G401.6 (cell line): ENCODE data around the gene ZFY.
"Not testable (repeated sequence)": the region's sequence is repeated elsewhere in the genome, so short reads cannot be mapped to it uniquely, and the experiment has no call there.

Experiments used
- FAIRE-seq: peaks from 2 replicates; lab custom pipeline; 2012; peaks lifted over from hg19 to GRCh38; lab: Jason Lieb, UNC

ZFY gene

GRCh38 chrY:2973110-2973751 is 38.0 kb downstream of the ZFY start:
- FAIRE-seq: no peak

GRCh38 chrY:2979283-2979682 is 44.1 kb downstream of the ZFY start:
- FAIRE-seq: no peak

- FAIRE-seq: no peak
Measured at GRCh38 chrY:2984491-2984890, 49.3 kb downstream of the ZFY start.

- not testable (repeated sequence) for FAIRE-seq
Measured at GRCh38 chrY:2987178-2987577, 52.0 kb downstream of the ZFY start.

GRCh38 chrY:2997369-2997768 is 62.2 kb downstream of the ZFY start:
- FAIRE-seq: not testable (repeated sequence)

- FAIRE-seq: no peak
Measured at GRCh38 chrY:3002190-3002589, 67.0 kb downstream of the ZFY start.

GRCh38 chrY:3002680-3003515 is 67.7 kb downstream of the ZFY start:
- no peak for FAIRE-seq

- no peak for FAIRE-seq
Measured at GRCh38 chrY:3003516-3003830, 68.3 kb downstream of the ZFY start.

- FAIRE-seq: no peak
Measured at GRCh38 chrY:3003846-3004245, 68.7 kb downstream of the ZFY start.

- not testable (repeated sequence) for FAIRE-seq
Measured at GRCh38 chrY:3006031-3006430, 70.8 kb downstream of the ZFY start.

GRCh38 chrY:3007967-3008366 is 72.8 kb downstream of the ZFY start:
- no peak for FAIRE-seq

- FAIRE-seq: no peak
Measured at GRCh38 chrY:3012226-3012625, 77.0 kb downstream of the ZFY start.

- FAIRE-seq: no peak
Measured at GRCh38 chrY:3016594-3016993, 81.4 kb downstream of the ZFY start.

- no peak for FAIRE-seq
Measured at GRCh38 chrY:3018546-3018945, 83.4 kb downstream of the ZFY start.

- FAIRE-seq: no peak
Measured at GRCh38 chrY:3019584-3019983, 84.4 kb downstream of the ZFY start.

- FAIRE-seq: no peak
Measured at GRCh38 chrY:3021176-3021575, 86.0 kb downstream of the ZFY start.

- no peak for FAIRE-seq
Measured at GRCh38 chrY:3023606-3024005, 88.4 kb downstream of the ZFY start.

- no peak for FAIRE-seq
Measured at GRCh38 chrY:3025357-3025756, 90.2 kb downstream of the ZFY start.
